Liver (tissue), 9 donors: ENCODE results near the gene RTN4RL1. TPM values are rescaled to one million over a fixed set of nuclear protein-coding genes. Genes with fewer than 3 reads are reported as not detected.

ENCODE experiments used
- DNase-seq: peaks from one replicate; pipeline ENCODE4 v3.0.0-alpha.2; 2017; ENCODE audit warnings: low spot score
- H3K27ac ChIP-seq, 2 donors: one replicate each; pipeline ENCODE4 v1.7.0; 2013; ENCODE audit warnings: inconsistent platforms in 2 of 2, low read length in 2 of 2, control low read depth in 1 of 2, low read depth in 1 of 2, mild to moderate bottlenecking in 1 of 2
- H3K27me3 ChIP-seq, 4 donors: one replicate each; pipeline versions ENCODE4 v1.6.1 to v1.7.0; 2013; ENCODE audit warnings: low read length in 3 of 4, inconsistent platforms in 1 of 4, mild to moderate bottlenecking in 1 of 4, moderate library complexity in 1 of 4; ENCODE audit not compliant: control insufficient read depth in 4 of 4, insufficient read depth in 4 of 4
- H3K36me3 ChIP-seq, 4 donors: one replicate each; pipeline versions ENCODE4 v1.6.1 to v1.7.0; 2013; ENCODE audit warnings: low read length in 3 of 4, mild to moderate bottlenecking in 3 of 4, low read depth in 1 of 4, moderate library complexity in 1 of 4; ENCODE audit not compliant: control insufficient read depth in 4 of 4, insufficient read depth in 3 of 4
- H3K4me1 ChIP-seq, 4 donors: one replicate each; pipeline versions ENCODE4 v1.6.1 to v1.7.0; 2013; ENCODE audit warnings: low read length in 3 of 4, mild to moderate bottlenecking in 3 of 4, moderate library complexity in 1 of 4; ENCODE audit not compliant: control insufficient read depth in 4 of 4, insufficient read depth in 4 of 4
- H3K4me3 ChIP-seq, 3 donors: one replicate each; pipeline versions ENCODE4 v1.6.1 to v1.7.0; 2013; ENCODE audit warnings: low read length in 3 of 3, control low read depth in 1 of 3, low read depth in 1 of 3, mild to moderate bottlenecking in 1 of 3
- H3K9ac ChIP-seq, 2 donors: one replicate each; pipeline ENCODE4 v1.7.0; 2013; ENCODE audit warnings: low read length in 2 of 2, mild to moderate bottlenecking in 2 of 2, moderate library complexity in 2 of 2, control low read depth in 1 of 2, low read depth in 1 of 2
- H3K9me3 ChIP-seq, 4 donors: one replicate each; pipeline versions ENCODE4 v1.6.1 to v1.7.0; 2013; ENCODE audit warnings: low read length in 3 of 4; ENCODE audit not compliant: control insufficient read depth in 4 of 4
- ATF3 ChIP-seq: IDR thresholded peaks from 2 replicates; pipeline ENCODE4 v1.6.1; 2016; ENCODE audit warnings: antibody characterized with exemption
- CTCF ChIP-seq: fragments of 150-350 bp; IDR thresholded peaks from 2 replicates; pipeline ENCODE4 v1.5.1; 2017; ENCODE audit warnings: improper control_type of control experiment, low read depth, low read length; ENCODE audit not compliant: missing input control
- EGR1 ChIP-seq, 2 donors: IDR thresholded peaks; 2 replicates each; pipeline ENCODE4 v1.6.1; 2016 to 2018; ENCODE audit warnings: antibody characterized with exemption in 2 of 2, low read depth in 2 of 2
- FOXA1 ChIP-seq: IDR thresholded peaks from 2 replicates; pipeline ENCODE4 v1.6.1; 2016; ENCODE audit warnings: antibody characterized with exemption
- GABPA ChIP-seq, 2 donors: IDR thresholded peaks in 1 of 2; conservative IDR thresholded peaks in 1 of 2; 2 replicates each; pipeline ENCODE4 v1.6.1; 2016; ENCODE audit warnings: antibody characterized with exemption in 2 of 2, mild to moderate bottlenecking in 1 of 2, moderate library complexity in 1 of 2
- HNF4G ChIP-seq: IDR thresholded peaks from 2 replicates; pipeline ENCODE4 v1.6.1; 2016; ENCODE audit warnings: antibody characterized with exemption
- JUND ChIP-seq, 2 donors: IDR thresholded peaks; 2 replicates each; pipeline ENCODE4 v1.6.1; 2016; ENCODE audit warnings: antibody characterized with exemption in 2 of 2
- MAX ChIP-seq: IDR thresholded peaks from 2 replicates; pipeline ENCODE4 v1.6.1; 2016; ENCODE audit warnings: antibody characterized with exemption
- RAD21 ChIP-seq, 2 donors: IDR thresholded peaks; 2 replicates each; pipeline ENCODE4 v1.6.1; 2016; ENCODE audit warnings: antibody characterized with exemption in 2 of 2, mild to moderate bottlenecking in 2 of 2
- REST ChIP-seq: IDR thresholded peaks from 2 replicates; pipeline ENCODE4 v1.6.1; 2016; ENCODE audit warnings: antibody characterized with exemption, mild to moderate bottlenecking
- SP1 ChIP-seq: IDR thresholded peaks from 2 replicates; pipeline ENCODE4 v1.6.1; 2018; ENCODE audit warnings: antibody characterized with exemption, mild to moderate bottlenecking
- TAF1 ChIP-seq: conservative IDR thresholded peaks from 2 replicates; pipeline ENCODE4 v1.6.1; 2016; ENCODE audit warnings: antibody characterized with exemption, mild to moderate bottlenecking
- YY1 ChIP-seq: IDR thresholded peaks from 2 replicates; pipeline ENCODE4 v1.6.1; 2016; ENCODE audit warnings: antibody characterized with exemption, mild to moderate bottlenecking
- ZBTB33 ChIP-seq: IDR thresholded peaks from 2 replicates; pipeline ENCODE4 v1.6.1; 2016; ENCODE audit warnings: antibody characterized with exemption
- WGBS: extraction: QIAGEN DNeasy Blood & Tissue Kit; methylation state at CpG from one replicate; pipeline ENCODE4 v1.1.7; 2013; 5-methylcytosine and 5-hydroxymethylcytosine counted together
- polyA plus RNA-seq, 2 donors: library from polyadenylated mRNA; stranded (reverse) in 1 of 2; unstranded in 1 of 2; fragments of 200-250 nt in 1 of 2; fragments of >200 nt in 1 of 2; fragmentation: Nextera tagmentation in 1 of 2; extraction: Ambion mirVana in 1 of 2; gene quantifications; one replicate each; pipeline versions ENCODE4 v1.2.1 to v1.2.3, GENCODE V29; 2013 to 2015
- total RNA-seq, 2 donors: library from RNA; depleted of rRNA; stranded (reverse); fragments of >200 nt; gene quantifications; one replicate each; pipeline ENCODE4 v1.2.3, GENCODE V29; 2014
- donor health status: healthy.
- donor health status: healthy.
- donor health status: healthy.
- donor health status: healthy.
- donor health status: healthy.

RTN4RL1 gene
- total and polyA plus RNA-seq, 4 donors: 0.04 to 5.4 (median 1.2) TPM

GRCh38 chr17:2018716-2019510 is 6.2 kb downstream of the RTN4RL1 start:
- DNase-seq: no peak
- Histone ChIP-seq H3K9ac (no peak overlapping the region), H3K4me1 (peaks cover 9 to 55% (median 26%) of the 10 kb centered on the region in 4 donors), H3K4me3 (no peak overlapping the region), H3K36me3 (no peaks in the 10 kb centered on the region), H3K27me3 (no peaks in the 10 kb centered on the region), H3K27ac (no peak overlapping the region), H3K9me3 (no peaks in the 10 kb centered on the region)
- TF ChIP-seq JUND (IDR thresholded peaks at IDR 0.05): no peak
- no peak for TF ChIP-seq EGR1 (IDR thresholded peaks at IDR 0.05; ENCODE audit: low read depth in 2 of 2)
- TF ChIP-seq ZBTB33: no peak
- no peak for TF ChIP-seq SP1
- TF ChIP-seq HNF4G: no peak
- no peak for TF ChIP-seq TAF1
- TF ChIP-seq GABPA (IDR thresholded peaks at IDR 0.05 in 1 of 2, conservative IDR thresholded peaks at IDR 0.05 in 1 of 2): no peak
- TF ChIP-seq CTCF: no peak
- TF ChIP-seq MAX: no peak
- no peak for TF ChIP-seq FOXA1
- TF ChIP-seq ATF3: no peak
- no peak for TF ChIP-seq RAD21 (IDR thresholded peaks at IDR 0.05)
- no peak for TF ChIP-seq REST
- no peak for TF ChIP-seq YY1
- 86% methylated on average over 24 of the region's 24 CpGs for WGBS
